B cell (primary cell): ENCODE measurements around the gene NLGN4X. TPM values are rescaled to one million over a fixed set of nuclear protein-coding genes. Genes with fewer than 3 reads are reported as not detected.

Experiments
- ATAC-seq: fragments of 200-7000 bp; cut with Tn5 transposase; one replicate; pipeline ENCODE4 v1.10.0; 2021; ENCODE audit warnings: low read depth, mild to moderate bottlenecking, moderate number of reproducible peaks, moderate library complexity
- CTCF ChIA-PET: fragments of 350-600 bp; sonication (Branson Sonifier 250); formaldehyde crosslinking; loops from one replicate; lab custom pipeline; 2021; ENCODE audit warnings: antibody characterized with exemption, inconsistent platforms; lab: Charles Lee
- POLR2A ChIA-PET: fragments of 350-600 bp; sonication (Branson Sonifier 250); formaldehyde crosslinking; loops from one replicate; lab custom pipeline; 2021; ENCODE audit warnings: antibody characterized with exemption; lab: Charles Lee
- DNase-seq: peaks from one replicate; pipeline ENCODE4 v3.0.0; 2013
- H2AFZ ChIP-seq: 2 replicates; pipeline ENCODE4 v1.6.1; 2012; ENCODE audit warnings: mild to moderate bottlenecking, low read depth, low read length; ENCODE audit not compliant: insufficient read depth, poor library complexity, severe bottlenecking
- H3K27ac ChIP-seq, 2 donors: 1 replicate in 1 of 2; 2 replicates in 1 of 2; pipeline ENCODE4 v1.5.1; 2012 to 2013; ENCODE audit warnings: low read length in 2 of 2, mild to moderate bottlenecking in 2 of 2, moderate library complexity in 1 of 2
- H3K27me3 ChIP-seq, 4 experiments: fragments of 200-600 bp in 1 of 4; sonication (generic) in 1 of 4; replicated peaks in 1 of 4; 1 replicate in 2 of 4; 2 replicates in 2 of 4; pipeline versions ENCODE4 v1.6.1 to v1.7.0; 2013 to 2016; ENCODE audit warnings: low read length in 3 of 4, mild to moderate bottlenecking in 2 of 4, mixed read lengths in 1 of 4, moderate library complexity in 1 of 4; ENCODE audit not compliant: insufficient read depth in 4 of 4, control insufficient read depth in 3 of 4; ENCODE audit errors: control extremely low read depth in 1 of 4
- H3K36me3 ChIP-seq, 2 experiments: replicated peaks in 1 of 2; 1 replicate in 1 of 2; 2 replicates in 1 of 2; pipeline versions ENCODE4 v1.6.1 to v1.7.1; 2013; ENCODE audit warnings: low read length in 1 of 2; ENCODE audit not compliant: insufficient read depth in 2 of 2, control insufficient read depth in 1 of 2; ENCODE audit errors: control extremely low read depth in 1 of 2, extremely low read depth in 1 of 2
- H3K4me1 ChIP-seq, 2 donors: fragments of 200-600 bp in 1 of 2; sonication (generic) in 1 of 2; 1 replicate in 1 of 2; 2 replicates in 1 of 2; pipeline versions ENCODE4 v1.5.1 to v1.6.1; 2013 to 2017; ENCODE audit warnings: low read length in 2 of 2; ENCODE audit not compliant: control insufficient read depth in 2 of 2, insufficient read depth in 2 of 2
- H3K4me2 ChIP-seq: replicated peaks from 2 replicates; pipeline ENCODE3; 2012; ENCODE audit warnings: mild to moderate bottlenecking, low read depth, low read length; ENCODE audit not compliant: poor library complexity, severe bottlenecking
- H3K4me3 ChIP-seq, 5 experiments: fragments of 200-600 bp in 1 of 5; sonication (generic) in 1 of 5; 1 replicate in 3 of 5; 2 replicates in 2 of 5; pipeline versions ENCODE4 v1.5.1 to v1.7.0; 2011 to 2016; ENCODE audit warnings: low read length in 4 of 5, mild to moderate bottlenecking in 4 of 5, low read depth in 2 of 5, control low read depth in 1 of 5, moderate library complexity in 1 of 5; ENCODE audit not compliant: insufficient read depth in 1 of 5; ENCODE audit errors: control extremely low read depth in 1 of 5, extremely low read depth in 1 of 5
- H3K79me2 ChIP-seq: fragments of 200-600 bp; sonication (generic); one replicate; pipeline ENCODE4 v1.6.0; 2016; ENCODE audit warnings: low read length; ENCODE audit not compliant: control insufficient read depth, insufficient read depth
- H3K9ac ChIP-seq: fragments of 200-600 bp; sonication (generic); 2 replicates; pipeline ENCODE4 v1.6.1; 2017; ENCODE audit warnings: mild to moderate bottlenecking, low read length, moderate library complexity
- H3K9me3 ChIP-seq, 3 donors: one replicate each; pipeline versions ENCODE4 v1.6.1 to v1.7.1; 2013; ENCODE audit warnings: low read length in 2 of 3; ENCODE audit not compliant: control insufficient read depth in 2 of 3, insufficient read depth in 1 of 3; ENCODE audit errors: control extremely low read depth in 1 of 3
- H4K20me1 ChIP-seq: 2 replicates; pipeline ENCODE4 v1.6.0; 2012; ENCODE audit warnings: mild to moderate bottlenecking, low read length; ENCODE audit not compliant: insufficient read depth, control insufficient read depth, poor library complexity, severe bottlenecking
- H3K27ac Mint-ChIP-seq: one replicate; pipeline ENCODE4 v1.8.0; 2021; ENCODE audit warnings: mixed read lengths
- H3K27me3 Mint-ChIP-seq: one replicate; pipeline ENCODE4 v1.8.0; 2021; ENCODE audit warnings: mixed read lengths
- H3K4me1 Mint-ChIP-seq: one replicate; pipeline ENCODE4 v1.8.0; 2021; ENCODE audit warnings: mixed read lengths
- H3K4me3 Mint-ChIP-seq: one replicate; pipeline ENCODE4 v1.8.0; 2021; ENCODE audit warnings: mixed read lengths
- H3K9me3 Mint-ChIP-seq: one replicate; pipeline ENCODE4 v1.8.0; 2022; ENCODE audit warnings: mixed read lengths; ENCODE audit not compliant: insufficient read depth
- CTCF ChIP-seq: fragments of 200-600 bp; IDR thresholded peaks from one replicate; pipeline ENCODE4 v1.8.0; 2022; ENCODE audit warnings: antibody characterized with exemption, mild to moderate bottlenecking
- EZH2 ChIP-seq: IDR thresholded peaks from 2 replicates; pipeline ENCODE4 v1.6.1; 2012; ENCODE audit warnings: borderline replicate concordance, low read depth, mild to moderate bottlenecking, moderate library complexity, low read length; ENCODE audit not compliant: insufficient read depth, poor library complexity, severe bottlenecking
- whole genome bisulfite sequencing: methylation state at CpG from one replicate; pipeline ENCODE4 v1.1.5; 2013; ENCODE audit warnings: missing lambda C conversion rate; ENCODE audit not compliant: insufficient coverage; 5-methylcytosine and 5-hydroxymethylcytosine counted together
- intact Hi-C: fragments of 100-400 bp; cut with micrococcal nuclease; formaldehyde crosslinking; loops from one replicate; pipeline ENCODE4 v1.10.0; 2022
- polyA plus RNA-seq: library from polyadenylated mRNA; depleted of rRNA; stranded (reverse); fragments of >200 nt; gene quantifications from 2 replicates; pipeline ENCODE4 v1.2.3, GENCODE V29; 2012
- total RNA-seq, 2 donors: library from RNA; stranded (reverse); fragments of 120-200 nt in 1 of 2; gene quantifications; 1 replicate in 1 of 2; 2 replicates in 1 of 2; pipeline versions ENCODE4 v1.2.3 to v1.2.4, GENCODE V29; 2013 to 2022

NLGN4X gene
- total and polyA plus RNA-seq, 2 donors (not counting 1 experiment from before 2014, with no cell fraction given), result 0.09 to 0.34 TPM

DNA sequence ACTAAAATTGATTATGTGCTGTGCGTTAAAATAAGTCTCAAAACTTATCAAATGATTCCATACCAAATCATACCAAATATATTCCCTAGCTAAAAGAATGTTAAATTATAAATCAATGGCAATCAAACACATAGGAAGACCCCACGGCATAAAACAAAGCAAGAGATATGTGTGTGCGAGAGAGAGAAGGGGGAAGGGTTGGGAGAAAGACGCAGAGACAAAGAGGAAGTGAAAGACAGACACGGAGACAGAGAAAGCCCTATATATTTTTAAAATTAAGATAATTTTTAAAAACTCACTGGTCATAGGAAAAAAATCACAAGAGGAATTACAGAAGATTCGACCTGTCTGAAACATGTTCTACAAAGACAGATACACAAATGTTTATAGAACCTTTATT, 371.4 kb downstream of the NLGN4X start:
- H3K9ac ChIP-seq, result no peak overlapping the region
- intact Hi-C loops, result no loop called here
- H3K27ac ChIP-seq, result no peak overlapping the region
- DNase-seq (no peak), ATAC-seq (no peak)
- no peak overlapping the region for H2AFZ ChIP-seq
- no peaks in the 10 kb centered on the region for H3K4me1 ChIP-seq
- H3K27ac Mint-ChIP-seq, result no peak overlapping the region
- H3K9me3 ChIP-seq, result no peaks in the 10 kb centered on the region
- no peak overlapping the region for H3K4me3 ChIP-seq
- H3K79me2 ChIP-seq, result no peaks in the 10 kb centered on the region
- H3K4me3 Mint-ChIP-seq, result no peak overlapping the region
- H3K4me2 ChIP-seq, result no peak overlapping the region
- WGBS, result no CpG with 5 or more reads among the region's 6 CpGs
- POLR2A ChIA-PET, result no interaction called here
- no peaks in the 10 kb centered on the region for H4K20me1 ChIP-seq
- H3K27me3 ChIP-seq, result no peaks in the 10 kb centered on the region
- TF ChIP-seq CTCF (no peak), EZH2 (no peak)
- H3K9me3 Mint-ChIP-seq, result no peaks in the 10 kb centered on the region
- CTCF ChIA-PET, result no interaction called here
- H3K36me3 ChIP-seq, result no peaks in the 10 kb centered on the region
- peaks cover 6% of the 10 kb centered on the region for H3K4me1 Mint-ChIP-seq
- no peaks in the 10 kb centered on the region for H3K27me3 Mint-ChIP-seq

DNA sequence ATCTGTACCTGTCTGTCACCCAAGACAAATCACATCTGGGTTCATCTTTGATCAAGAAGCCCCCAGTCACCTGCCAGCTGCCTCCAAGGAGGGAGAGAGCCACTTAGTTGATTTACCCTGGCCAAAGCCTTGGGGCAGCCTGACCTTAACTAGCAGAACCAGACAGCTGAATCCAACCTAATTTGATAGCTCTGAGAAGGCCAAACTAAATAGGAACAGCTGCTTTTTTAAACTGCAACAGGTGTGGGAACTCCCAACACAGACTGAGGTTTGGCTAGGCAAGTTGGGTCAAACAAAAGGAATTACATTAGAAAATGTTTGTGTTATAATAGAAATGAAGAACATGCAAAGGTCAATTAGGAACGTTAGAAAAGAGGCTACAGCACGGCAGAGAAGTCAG, 375.7 kb downstream of the NLGN4X start:
- Histone ChIP-seq H3K27me3 (no peaks in the 10 kb centered on the region), H3K36me3 (no peaks in the 10 kb centered on the region), H3K4me1 (no peaks in the 10 kb centered on the region), H3K9me3 (no peaks in the 10 kb centered on the region), H3K4me3 (no peak overlapping the region), H3K79me2 (no peaks in the 10 kb centered on the region), H3K9ac (no peak overlapping the region), H3K27ac (no peak overlapping the region), H2AFZ (no peak overlapping the region), H3K4me2 (no peak overlapping the region), H4K20me1 (no peaks in the 10 kb centered on the region)
- DNase-seq, result no peak
- Mint-ChIP-seq H3K27me3 (no peaks in the 10 kb centered on the region), H3K9me3 (no peaks in the 10 kb centered on the region), H3K27ac (no peak overlapping the region), H3K4me1 (peaks cover 6% of the 10 kb centered on the region), H3K4me3 (no peak overlapping the region)
- intact Hi-C loops, result no loop called here
- no peak for ATAC-seq
- no peak for TF ChIP-seq EZH2
- no peak for TF ChIP-seq CTCF
- WGBS, result no CpG with 5 or more reads among the region's 2 CpGs
- ChIA-PET POLR2A (no interaction called here), CTCF (no interaction called here)
